HG02943 (cell line): Measurements from ENCODE around the gene USP33.
"Not testable (repeated sequence)": the region's sequence is repeated elsewhere in the genome, so short reads cannot be mapped to it uniquely, and the experiment has no call there.

ENCODE experiments used
- ATAC-seq: cut with Tn5 transposase; IDR thresholded peaks from one replicate; pipeline ENCODE4 v1.9.1; 2021; ENCODE audit warnings: mild to moderate bottlenecking, low read depth, moderate library complexity; ENCODE audit not compliant: unreplicated experiment

USP33 gene

GRCh38 chr1:77759071-77760028, at the start of gene USP33:
TSS of gene USP33 (minus strand) at chr1:77759852. CDS start at chr1:77741697, 18,155 bp downstream.
- ATAC-seq = peak; percentile 95

DNA sequence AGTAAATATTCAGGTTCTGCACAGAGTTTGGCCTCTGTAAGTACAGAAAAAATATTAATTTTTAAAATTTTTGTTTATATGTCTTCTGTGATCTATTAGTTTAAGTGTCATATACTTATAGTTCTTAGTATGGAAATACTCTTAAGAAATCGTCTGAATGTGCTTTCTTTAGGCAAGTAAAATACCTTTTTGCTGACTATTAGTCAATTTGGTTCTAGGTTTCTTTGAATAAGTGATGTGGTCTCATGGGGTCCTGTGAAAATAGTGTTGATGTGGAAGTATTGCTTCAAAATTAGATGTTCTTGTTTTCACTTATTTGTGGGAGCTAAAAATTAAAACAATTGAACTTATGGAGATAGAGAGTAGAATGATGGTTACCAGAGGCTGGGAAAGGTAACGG, 43.7 kb upstream of the USP33 start:
- no peak for ATAC-seq

DNA sequence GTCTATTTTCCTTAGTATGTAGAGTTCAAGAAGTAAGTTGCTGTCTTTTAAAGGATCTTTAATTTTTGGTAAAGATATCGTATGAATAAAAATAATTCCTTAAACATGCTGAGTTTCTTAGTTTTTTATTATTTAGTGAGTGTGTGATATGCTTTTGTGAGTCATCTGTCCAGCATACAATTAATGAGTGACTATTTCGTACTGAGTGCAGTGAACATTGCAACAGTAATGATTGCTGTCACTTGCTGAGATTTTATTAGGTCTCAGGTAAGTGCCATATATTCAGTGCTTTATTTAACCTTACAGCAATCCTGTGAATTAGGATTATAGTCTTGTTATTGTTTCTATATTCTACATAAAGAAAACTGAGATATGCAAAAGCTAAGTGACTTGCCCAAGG, 42.4 kb upstream of the USP33 start:
- no peak for ATAC-seq

DNA sequence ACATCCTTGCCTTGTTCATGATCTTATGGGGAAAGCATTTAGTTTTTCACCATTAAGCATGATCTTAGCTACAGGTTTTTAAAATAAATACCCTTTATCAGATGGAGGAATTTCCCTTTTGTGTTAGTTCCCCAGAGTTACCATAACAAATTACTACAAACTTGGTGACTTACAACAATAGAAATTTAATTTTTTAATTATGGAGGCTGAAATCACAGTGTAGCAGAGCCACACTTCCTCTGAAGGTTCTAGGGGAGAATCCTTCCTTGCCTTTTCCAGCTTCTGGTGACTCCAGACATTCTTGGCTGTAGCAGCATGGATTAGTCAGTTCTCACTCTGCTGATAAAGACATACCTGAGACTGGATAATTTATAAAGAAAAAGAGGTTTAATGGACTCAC, 38.3 kb upstream of the USP33 start:
- ATAC-seq = no peak

DNA sequence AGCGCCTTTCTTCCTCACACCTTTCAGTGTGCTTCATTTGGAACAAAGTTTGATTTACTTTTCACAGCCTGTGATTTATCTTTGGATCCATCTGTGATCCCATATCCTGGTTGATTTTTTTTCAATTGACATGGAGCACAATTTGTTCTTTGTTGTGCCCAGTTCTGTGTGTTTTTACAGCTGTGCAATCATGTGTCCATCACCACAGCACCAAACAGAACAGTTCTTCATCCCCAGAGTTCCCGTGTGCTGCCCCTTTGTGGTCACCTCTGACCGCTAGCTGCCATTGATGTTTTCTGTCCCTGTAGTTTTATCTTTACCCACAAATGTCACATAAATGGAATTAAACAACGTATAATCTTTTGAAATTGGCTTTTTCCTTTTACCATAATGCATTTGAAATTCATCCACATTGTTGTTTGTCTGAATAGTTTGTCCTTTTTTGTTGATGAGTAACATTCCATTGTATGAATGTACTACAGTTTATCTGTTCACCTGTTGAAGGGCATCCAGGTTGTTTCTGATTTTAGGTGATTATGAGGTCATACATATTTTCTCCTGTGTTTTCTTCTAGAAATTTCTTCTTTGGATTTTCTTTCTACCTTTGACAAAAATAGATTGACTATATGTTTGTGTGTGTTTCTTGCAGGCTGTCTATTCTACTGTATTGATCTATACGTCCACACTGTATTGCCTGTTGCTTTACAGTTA, 37.2 kb upstream of the USP33 start:
- no peak for ATAC-seq

- ATAC-seq = no peak
Measured at GRCh38 chr1:77794550-77794949, 34.9 kb upstream of the USP33 start.

DNA sequence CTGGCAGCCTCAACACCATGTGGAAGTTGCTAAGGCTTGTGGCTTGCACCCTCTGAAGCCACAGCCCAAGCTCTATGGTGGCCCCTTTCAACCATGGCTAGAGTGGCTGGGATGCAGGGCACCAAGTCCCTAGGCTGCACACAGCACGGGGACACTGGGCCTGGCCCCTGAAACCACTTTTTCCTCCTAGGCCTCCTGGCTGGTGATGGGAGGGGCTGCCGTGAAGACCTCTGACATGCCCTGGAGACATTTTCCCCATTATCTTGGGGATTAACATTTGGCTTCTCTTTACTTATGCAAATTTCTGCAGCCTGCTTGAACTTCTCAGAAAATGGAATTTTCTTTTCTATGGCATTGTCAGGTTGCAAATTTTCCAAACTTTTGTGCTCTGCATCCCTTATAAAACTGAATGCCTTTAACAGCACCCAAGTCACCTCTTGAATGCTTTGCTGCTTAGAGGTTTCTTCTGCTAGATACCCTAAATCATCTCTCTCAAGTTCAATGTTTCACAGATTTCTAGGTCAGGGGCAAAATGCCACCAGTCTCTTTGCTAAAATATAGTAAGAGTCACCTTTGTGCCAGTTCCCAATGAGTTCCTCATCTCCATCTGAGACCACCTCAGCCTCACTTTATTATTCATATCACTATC, 26.6 kb upstream of the USP33 start:
- not testable (repeated sequence) for ATAC-seq

DNA sequence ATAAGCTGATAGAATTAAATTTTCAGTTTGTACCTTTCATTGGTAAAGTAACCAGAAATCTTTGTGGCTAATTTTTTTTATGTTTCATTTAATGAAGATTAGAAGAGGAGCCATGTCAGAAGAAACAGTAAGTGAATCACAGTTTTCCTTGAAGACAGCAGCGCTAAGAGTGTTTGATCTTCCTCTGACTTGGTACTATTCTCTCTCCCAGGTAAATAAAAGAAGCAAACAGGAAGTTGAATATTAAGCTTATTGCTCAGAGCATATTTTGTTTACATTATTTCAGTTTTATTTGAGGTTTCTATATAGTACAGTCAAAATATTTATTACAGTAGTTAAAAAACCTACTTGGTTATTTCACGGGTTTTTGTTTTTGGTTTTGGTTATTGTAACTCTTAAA, 23.5 kb upstream of the USP33 start:
- ATAC-seq = no peak

- no peak for ATAC-seq
Measured at GRCh38 chr1:77781683-77782082, 22.0 kb upstream of the USP33 start.

DNA sequence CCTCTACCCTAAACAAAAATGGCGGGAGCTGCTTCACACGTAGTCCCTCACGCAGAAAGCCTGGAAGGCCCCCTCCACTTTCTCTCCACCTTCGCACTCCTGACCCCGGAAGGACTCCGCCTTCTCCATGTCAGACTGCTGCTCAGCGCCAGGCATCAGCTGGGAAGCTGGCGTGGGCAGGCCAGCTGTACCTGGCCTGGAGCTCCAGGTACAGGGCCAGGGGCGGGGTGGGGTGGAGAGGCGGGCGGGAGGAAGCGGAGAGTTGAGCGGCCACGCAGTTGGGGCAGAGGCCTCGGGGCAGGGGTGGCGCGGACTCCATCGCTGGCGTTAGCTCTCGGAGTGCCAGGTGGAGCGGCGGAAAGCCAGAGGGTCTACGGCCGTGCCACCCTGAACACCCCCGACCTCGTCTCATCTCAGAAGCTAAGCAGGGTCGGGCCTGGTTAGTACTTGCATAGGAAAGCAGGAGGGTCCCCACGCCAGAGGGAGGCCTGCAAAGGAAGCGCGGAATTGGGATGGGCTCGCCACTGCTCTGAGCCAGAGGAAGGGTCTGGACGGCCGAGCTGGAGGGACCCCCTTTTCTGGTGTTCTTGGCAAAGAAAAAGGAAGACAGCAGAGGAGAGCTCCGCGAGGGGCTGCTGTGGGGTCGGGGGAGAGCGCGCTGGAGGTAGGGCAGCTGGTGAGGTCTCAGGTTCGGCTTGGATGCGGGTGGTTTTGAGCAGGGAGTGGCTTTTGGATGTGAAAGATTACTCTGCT, 20.1 kb upstream of the USP33 start, which contains the start of gene MIGA1:
MIGA1 (plus strand) TSS at position 121 of the 753 bp plus-strand sequence. CDS start 3,604 bp downstream, outside the sequence.
- ATAC-seq = peak; percentile 89

DNA sequence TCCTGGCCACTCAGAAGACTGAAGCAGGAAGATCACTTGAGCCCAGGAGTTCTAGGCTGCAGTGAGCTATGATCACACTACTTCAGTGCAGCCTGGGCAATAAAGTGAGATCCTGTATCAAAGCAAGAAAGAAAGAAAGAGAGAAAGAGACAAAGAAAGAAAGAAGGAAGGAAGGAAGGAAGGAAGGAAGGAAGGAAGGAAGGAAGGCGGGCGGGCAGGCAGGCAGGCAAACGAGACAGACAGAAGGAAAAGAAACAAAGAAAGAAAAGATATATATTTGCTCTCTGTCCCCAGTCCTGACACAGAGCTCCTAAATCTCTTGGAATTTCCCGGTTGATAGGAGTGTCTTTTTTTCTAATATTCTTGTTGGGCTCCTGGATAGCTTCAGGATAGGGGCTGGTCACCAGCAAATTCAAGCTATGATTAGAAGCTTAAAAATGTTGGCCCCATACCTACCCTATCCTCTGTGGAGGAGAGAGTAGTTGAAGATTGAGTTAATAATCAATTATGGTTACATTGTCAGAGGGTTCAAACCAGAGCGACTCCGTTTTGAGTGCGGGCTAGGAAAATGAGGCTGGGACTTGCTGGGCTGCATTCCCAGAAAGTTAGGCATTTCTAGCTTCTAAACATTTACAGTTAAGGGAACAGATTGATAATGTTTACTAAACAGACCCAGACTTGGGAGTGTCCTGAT, 16.5 kb upstream of the USP33 start:
- ATAC-seq = no peak

DNA sequence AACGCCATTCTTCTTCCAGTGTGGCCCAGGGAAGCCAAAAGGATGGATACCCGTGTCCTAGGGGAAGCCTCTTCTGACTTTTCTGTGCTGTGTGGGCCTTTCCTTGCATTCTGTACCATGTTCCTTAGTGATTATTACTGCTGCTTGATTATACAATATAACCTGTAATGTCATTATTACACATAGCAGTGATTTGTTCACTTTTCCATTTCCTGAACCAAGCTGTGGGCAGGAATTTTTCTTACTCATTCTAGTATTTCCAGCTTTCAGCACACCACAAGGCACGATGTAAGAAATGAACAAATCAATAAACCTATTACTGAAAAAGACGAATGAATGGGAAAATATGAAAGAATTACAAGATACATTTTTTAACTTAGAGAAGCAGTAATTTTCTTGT, 8.4 kb upstream of the USP33 start:
- no peak for ATAC-seq

DNA sequence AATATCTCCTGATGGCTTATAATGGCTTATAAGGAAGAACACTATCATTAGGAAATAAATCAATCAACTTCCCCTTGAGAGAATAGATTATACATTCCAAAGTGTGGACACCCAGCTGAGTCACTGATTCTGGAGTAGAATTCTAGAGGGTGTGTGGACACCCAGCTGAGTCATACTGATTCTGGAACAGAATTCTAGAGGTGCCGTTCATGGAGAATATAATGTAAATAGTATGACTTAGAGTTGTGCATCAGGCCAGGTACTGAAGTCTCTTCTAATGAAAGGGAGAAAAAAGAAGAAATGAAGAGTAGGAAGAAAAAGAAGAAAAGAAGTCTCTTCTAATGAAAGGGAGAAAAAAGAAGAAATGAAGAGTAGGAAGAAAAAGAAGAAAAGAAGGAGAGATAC, 2.4 kb upstream of the USP33 start:
- no peak for ATAC-seq

DNA sequence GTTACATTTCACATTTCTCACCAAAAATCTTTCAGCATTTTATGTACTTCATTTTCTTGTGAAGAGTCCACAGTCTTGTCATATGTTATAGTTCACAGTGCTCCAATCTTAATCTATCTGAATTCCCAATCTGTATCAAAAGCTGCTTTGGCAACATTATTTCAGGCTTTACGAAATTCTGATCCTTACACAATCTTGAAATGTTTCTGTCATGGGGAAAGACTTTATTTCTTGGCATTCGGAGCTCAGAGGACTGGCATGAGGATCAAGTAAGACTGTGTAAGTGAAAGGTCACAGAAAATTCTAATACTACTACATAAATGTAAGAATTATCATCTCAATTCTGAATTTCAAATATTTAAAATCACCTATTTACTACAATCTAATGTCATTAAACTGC, 2.0 kb downstream of the USP33 start:
- ATAC-seq = no peak

- ATAC-seq = no peak
Measured at GRCh38 chr1:77757066-77757584, 2.5 kb downstream of the USP33 start.

GRCh38 chr1:77756052-77756754, 3.4 kb downstream of the USP33 start:
- ATAC-seq = no peak

DNA sequence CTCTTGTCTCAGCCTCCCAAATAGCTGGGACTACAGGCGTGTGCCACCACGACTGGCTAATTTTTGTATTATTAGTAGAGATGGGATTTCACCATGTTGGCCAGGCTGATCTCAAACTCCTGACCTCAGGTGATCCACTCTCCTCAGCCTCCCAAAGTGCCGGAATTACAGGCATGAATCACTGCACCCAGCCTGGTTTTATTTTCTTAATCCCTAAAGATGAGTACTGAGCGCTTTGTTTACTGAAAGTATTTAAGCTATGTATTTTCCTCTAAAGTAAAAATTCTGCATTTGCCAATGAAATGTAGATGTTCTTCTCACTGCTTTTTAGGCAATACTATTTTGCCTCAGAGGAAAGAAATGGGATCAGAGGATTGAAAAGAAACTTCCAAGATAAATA, 10.2 kb downstream of the USP33 start:
- not testable (repeated sequence) for ATAC-seq

DNA sequence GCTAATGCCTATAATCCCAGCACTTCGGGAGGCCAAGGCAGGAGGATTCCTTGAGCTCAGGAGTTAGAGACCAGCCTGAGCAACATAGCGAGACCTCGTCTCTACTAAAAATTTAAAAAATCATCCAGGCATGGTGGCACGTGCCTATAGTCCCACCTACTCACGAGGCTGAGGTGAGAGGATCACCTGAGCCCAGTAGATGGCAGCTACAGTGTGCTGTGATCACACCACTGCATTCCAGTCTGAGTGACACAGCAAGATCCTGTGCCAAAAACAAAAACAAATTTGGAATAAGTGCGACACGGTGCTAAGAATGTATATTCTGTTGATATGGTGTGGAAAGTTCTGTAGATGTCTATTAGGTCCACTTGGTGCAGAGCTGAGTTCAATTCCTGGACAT, 15.1 kb downstream of the USP33 start:
- ATAC-seq = no peak

DNA sequence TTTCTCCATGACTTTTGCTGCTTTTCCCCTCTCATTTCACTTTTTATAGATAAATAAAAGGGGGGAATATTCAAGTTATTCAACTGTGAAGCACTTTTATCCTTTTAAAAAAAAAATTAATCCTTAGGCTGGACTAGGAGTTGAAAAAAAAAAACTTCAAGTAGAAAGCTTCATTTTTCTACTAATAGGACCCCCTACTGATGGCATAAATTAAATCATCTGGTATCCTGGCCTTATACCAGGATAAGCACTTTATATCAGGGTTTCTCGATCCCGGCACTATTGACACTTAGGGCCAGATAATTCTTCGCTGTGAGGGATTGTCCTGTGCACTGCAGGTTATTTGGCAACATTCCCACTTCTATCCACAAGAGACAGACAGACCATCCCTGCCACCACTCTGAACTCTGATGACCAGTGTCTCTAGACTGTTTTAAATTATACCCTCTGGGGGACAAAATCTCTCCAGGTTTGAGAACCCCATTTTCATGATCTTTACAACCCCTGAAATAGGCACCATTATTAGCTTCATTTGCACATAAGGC, 17.6 kb downstream of the USP33 start:
- ATAC-seq = no peak
